ENCODE results near the gene GPR132.

Gene GPR132

GRCh38 chr14:105063056-105063455, 2.2 kb downstream of the GPR132 start:
- in situ Hi-C loops (cut with MboI; ENCODE audit: low sequenced_read_pairs, unreplicated experiment): no loop called here
- DNase-seq (ENCODE audit: low spot score): no peak
- TF ChIP-seq CTCF (IDR thresholded peaks at IDR 0.05; ENCODE audit: borderline replicate concordance, control extremely low read depth, extremely low read depth, insufficient read depth, missing control alignments): no peak

GRCh38 chr14:105062048-105062433, 3.2 kb downstream of the GPR132 start:
- TF ChIP-seq CTCF (IDR thresholded peaks at IDR 0.05; ENCODE audit: borderline replicate concordance, control extremely low read depth, extremely low read depth, insufficient read depth, missing control alignments): no peak
- in situ Hi-C loops (cut with MboI; ENCODE audit: low sequenced_read_pairs, unreplicated experiment): no loop called here
- no peak for DNase-seq (ENCODE audit: low spot score)

- peak; percentile 82 for DNase-seq (ENCODE audit: low spot score)
- in situ Hi-C loops (cut with MboI; ENCODE audit: low sequenced_read_pairs, unreplicated experiment): no loop called here
- no peak for TF ChIP-seq CTCF (IDR thresholded peaks at IDR 0.05; ENCODE audit: borderline replicate concordance, control extremely low read depth, extremely low read depth, insufficient read depth, missing control alignments)
Measured at GRCh38 chr14:105061428-105062047, 3.7 kb downstream of the GPR132 start.

GRCh38 chr14:105060751-105061427, 4.3 kb downstream of the GPR132 start:
- in situ Hi-C loops (cut with MboI; ENCODE audit: low sequenced_read_pairs, unreplicated experiment): no loop called here
- DNase-seq (ENCODE audit: low spot score): no peak
- no peak for TF ChIP-seq CTCF (IDR thresholded peaks at IDR 0.05; ENCODE audit: borderline replicate concordance, control extremely low read depth, extremely low read depth, insufficient read depth, missing control alignments)

GRCh38 chr14:105059925-105060565, 5.2 kb downstream of the GPR132 start:
- no peak for TF ChIP-seq CTCF (IDR thresholded peaks at IDR 0.05; ENCODE audit: borderline replicate concordance, control extremely low read depth, extremely low read depth, insufficient read depth, missing control alignments)
- in situ Hi-C loops (cut with MboI; ENCODE audit: low sequenced_read_pairs, unreplicated experiment): no loop called here
- DNase-seq (ENCODE audit: low spot score): no peak

GRCh38 chr14:105059035-105059924, 6.0 kb downstream of the GPR132 start:
- no peak for DNase-seq (ENCODE audit: low spot score)
- no peak for TF ChIP-seq CTCF (IDR thresholded peaks at IDR 0.05; ENCODE audit: borderline replicate concordance, control extremely low read depth, extremely low read depth, insufficient read depth, missing control alignments)
- in situ Hi-C loops (cut with MboI; ENCODE audit: low sequenced_read_pairs, unreplicated experiment): no loop called here

Data from GM13976 (cell line).